ELR (cell line): ENCODE results near the gene CYP2E1.
"Not testable (repeated sequence)": the region's sequence is repeated elsewhere in the genome, so short reads cannot be mapped to it uniquely, and the experiment has no call there.

ENCODE experiments used
- DNase-seq: peaks from one replicate; pipeline ENCODE4 v3.0.0-alpha.2; 2015; ENCODE audit warnings: low read depth

CYP2E1 gene

GRCh38 chr10:133573460-133573859 lies 46.3 kb downstream of the CYP2E1 start:
- DNase-seq, result not testable (repeated sequence)

GRCh38 chr10:133577037-133577436 lies 49.9 kb downstream of the CYP2E1 start:
- DNase-seq, result not testable (repeated sequence)
